GM12801 (cell line): Measurements from ENCODE around the gene PCNX2.

ENCODE experiments used
- TF ChIP-seq, protein P1 (sequence below): IDR thresholded peaks from one replicate; pipeline ENCODE4 v1.5.1; 2011; ENCODE audit warnings: control low read depth; ENCODE audit not compliant: insufficient read length; ENCODE audit errors: extremely low read depth

PCNX2 gene

GRCh38 chr1:232943679-232944252 is 351.8 kb downstream of the PCNX2 start:
- TF ChIP-seq, protein P1, sequence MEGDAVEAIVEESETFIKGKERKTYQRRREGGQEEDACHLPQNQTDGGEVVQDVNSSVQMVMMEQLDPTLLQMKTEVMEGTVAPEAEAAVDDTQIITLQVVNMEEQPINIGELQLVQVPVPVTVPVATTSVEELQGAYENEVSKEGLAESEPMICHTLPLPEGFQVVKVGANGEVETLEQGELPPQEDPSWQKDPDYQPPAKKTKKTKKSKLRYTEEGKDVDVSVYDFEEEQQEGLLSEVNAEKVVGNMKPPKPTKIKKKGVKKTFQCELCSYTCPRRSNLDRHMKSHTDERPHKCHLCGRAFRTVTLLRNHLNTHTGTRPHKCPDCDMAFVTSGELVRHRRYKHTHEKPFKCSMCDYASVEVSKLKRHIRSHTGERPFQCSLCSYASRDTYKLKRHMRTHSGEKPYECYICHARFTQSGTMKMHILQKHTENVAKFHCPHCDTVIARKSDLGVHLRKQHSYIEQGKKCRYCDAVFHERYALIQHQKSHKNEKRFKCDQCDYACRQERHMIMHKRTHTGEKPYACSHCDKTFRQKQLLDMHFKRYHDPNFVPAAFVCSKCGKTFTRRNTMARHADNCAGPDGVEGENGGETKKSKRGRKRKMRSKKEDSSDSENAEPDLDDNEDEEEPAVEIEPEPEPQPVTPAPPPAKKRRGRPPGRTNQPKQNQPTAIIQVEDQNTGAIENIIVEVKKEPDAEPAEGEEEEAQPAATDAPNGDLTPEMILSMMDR = no peak

DNA sequence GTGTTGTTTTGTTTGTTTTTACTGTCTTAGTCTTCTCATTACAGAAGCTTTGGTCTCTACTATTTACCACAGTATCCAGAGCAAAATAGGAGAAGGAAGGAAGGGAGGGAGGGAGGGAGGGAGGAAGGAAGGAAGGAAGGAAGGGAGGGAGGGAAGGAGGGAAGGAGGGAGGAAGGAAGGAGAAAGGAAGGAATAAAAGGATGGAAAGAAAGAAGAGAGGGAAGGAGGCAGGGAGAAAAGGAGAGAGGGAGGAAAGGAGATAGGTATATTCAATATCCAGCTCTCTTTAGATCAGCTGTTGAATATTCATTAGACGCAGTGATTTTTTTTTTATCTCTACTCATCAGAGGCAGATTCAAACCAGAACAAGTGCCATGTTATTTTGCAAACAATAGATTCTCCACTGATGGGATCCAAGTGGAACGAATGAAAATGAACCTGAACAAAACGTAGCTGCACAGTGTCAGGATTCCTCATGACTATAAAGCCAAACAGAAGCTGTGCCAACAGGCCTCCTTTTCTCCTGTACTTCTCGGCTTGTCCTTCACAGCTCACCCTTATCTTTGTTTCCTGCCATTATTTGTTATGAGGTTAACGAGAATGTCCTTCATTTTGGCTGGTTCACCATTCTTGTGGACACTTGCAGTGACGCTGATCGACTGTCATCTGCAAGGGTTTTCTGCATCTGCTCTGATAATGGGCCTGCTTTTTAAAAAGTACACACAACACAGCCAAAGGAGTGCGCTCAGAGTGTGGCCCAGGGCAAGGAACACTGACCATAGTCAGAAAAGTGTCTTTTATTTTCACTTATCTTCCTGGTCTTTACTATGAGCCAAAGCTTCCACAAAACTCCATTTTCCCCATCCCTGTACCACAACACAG is 352.9 kb downstream of the PCNX2 start:
- TF ChIP-seq, protein P1 = no peak

- TF ChIP-seq, protein P1 = no peak
Observed at GRCh38 chr1:232940262-232940661, 355.3 kb downstream of the PCNX2 start.

DNA sequence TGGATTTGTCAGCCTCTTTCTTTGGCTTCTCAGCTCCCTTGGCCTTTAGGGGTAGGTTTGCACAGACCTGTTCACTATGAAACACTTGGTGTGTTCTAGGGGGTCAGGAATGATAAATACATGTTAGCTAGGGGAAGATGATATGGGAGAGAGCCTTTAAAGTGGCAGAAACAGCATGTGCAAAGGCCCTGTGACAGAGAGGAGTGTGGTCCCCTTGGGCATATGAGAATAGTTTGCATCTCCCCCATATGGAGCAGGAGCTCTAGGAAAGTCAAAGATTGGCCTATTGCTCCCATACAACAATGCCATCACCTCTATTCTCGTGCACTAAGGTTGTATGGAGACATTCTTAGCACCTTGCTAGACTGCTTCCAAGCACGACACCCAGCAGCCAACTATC is 355.8 kb downstream of the PCNX2 start:
- TF ChIP-seq, protein P1 = no peak

GRCh38 chr1:232938926-232939325 is 356.6 kb downstream of the PCNX2 start:
- TF ChIP-seq, protein P1 = no peak

GRCh38 chr1:232937741-232938375 is 357.7 kb downstream of the PCNX2 start:
- TF ChIP-seq, protein P1 = no peak

- TF ChIP-seq, protein P1 = no peak
Observed at GRCh38 chr1:232936941-232937340, 358.6 kb downstream of the PCNX2 start.
